Suprapubic skin (tissue), 3 donors: ENCODE results near the gene PRKAG2.

Source experiments
- POLR2A ChIP-seq, 2 donors: fragments of 450-650 bp; IDR thresholded peaks; one replicate each; pipeline ENCODE4 v1.6.1; 2017; ENCODE audit warnings: antibody characterized with exemption in 2 of 2, mild to moderate bottlenecking in 2 of 2, moderate library complexity in 2 of 2
- TF ChIP-seq, protein P1 (sequence below), 2 donors: fragments of 200-600 bp in 1 of 2; fragments of 450-650 bp in 1 of 2; sonication (generic) in 1 of 2; IDR thresholded peaks; one replicate each; pipeline ENCODE4 v1.5.1; 2016 to 2019; ENCODE audit warnings: antibody characterized with exemption in 2 of 2, mild to moderate bottlenecking in 1 of 2, moderate library complexity in 1 of 2

- no peak for TF ChIP-seq POLR2A (IDR thresholded peaks at IDR 0.05)
- TF ChIP-seq, protein P1, sequence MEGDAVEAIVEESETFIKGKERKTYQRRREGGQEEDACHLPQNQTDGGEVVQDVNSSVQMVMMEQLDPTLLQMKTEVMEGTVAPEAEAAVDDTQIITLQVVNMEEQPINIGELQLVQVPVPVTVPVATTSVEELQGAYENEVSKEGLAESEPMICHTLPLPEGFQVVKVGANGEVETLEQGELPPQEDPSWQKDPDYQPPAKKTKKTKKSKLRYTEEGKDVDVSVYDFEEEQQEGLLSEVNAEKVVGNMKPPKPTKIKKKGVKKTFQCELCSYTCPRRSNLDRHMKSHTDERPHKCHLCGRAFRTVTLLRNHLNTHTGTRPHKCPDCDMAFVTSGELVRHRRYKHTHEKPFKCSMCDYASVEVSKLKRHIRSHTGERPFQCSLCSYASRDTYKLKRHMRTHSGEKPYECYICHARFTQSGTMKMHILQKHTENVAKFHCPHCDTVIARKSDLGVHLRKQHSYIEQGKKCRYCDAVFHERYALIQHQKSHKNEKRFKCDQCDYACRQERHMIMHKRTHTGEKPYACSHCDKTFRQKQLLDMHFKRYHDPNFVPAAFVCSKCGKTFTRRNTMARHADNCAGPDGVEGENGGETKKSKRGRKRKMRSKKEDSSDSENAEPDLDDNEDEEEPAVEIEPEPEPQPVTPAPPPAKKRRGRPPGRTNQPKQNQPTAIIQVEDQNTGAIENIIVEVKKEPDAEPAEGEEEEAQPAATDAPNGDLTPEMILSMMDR (IDR thresholded peaks at IDR 0.05), result no peak
These were observed 63.9 kb downstream of the PRKAG2 start for GRCh38 chr7:151812967-151813366.
